ENCODE results near the gene LRRC8A. TPM values are rescaled to one million over a fixed set of nuclear protein-coding genes. Genes with fewer than 3 reads are reported as not detected.

The LRRC8A gene
- total and polyA plus RNA-seq, 2 of the 13 experiments (the other 11 are each of a cell fraction or from before 2014, with no cell fraction given), result 16.1 to 40.6 TPM

GRCh38 chr9:128881884-128882676, at the start of gene LRRC8A, which contains the start of gene KYAT1 (continued):
- TF ChIP-seq ZHX1 (CRISPR knock-in tag; IDR thresholded peaks at IDR 0.05; ENCODE audit: low read depth) (peak; percentile 73; the same call in 1 of the 2 replicates), PBX3 (CRISPR knock-in tag; IDR thresholded peaks at IDR 0.05; ENCODE audit: borderline replicate concordance) (no peak), MIER2 (CRISPR knock-in tag; IDR thresholded peaks at IDR 0.05) (no peak), ZFY (CRISPR knock-in tag; IDR thresholded peaks at IDR 0.05) (peak; percentile 66), SKI (IDR thresholded peaks at IDR 0.05; ENCODE audit: partially characterized antibody) (peak; percentile 51), ZSCAN9 (CRISPR knock-in tag; IDR thresholded peaks at IDR 0.05; ENCODE audit: borderline replicate concordance) (peak; percentile 71), YEATS4 (CRISPR knock-in tag; IDR thresholded peaks at IDR 0.05; ENCODE audit: borderline replicate concordance) (peak; percentile 83; the same call in 1 of the 2 replicates), POGK (CRISPR knock-in tag; conservative IDR thresholded peaks at IDR 0.05) (peak; percentile 72), ZNF17 (CRISPR knock-in tag; IDR thresholded peaks at IDR 0.05) (no peak), ATF2 (CRISPR knock-in tag; IDR thresholded peaks at IDR 0.05) (peak; percentile 97), ZBTB21 (CRISPR knock-in tag; IDR thresholded peaks at IDR 0.05) (no peak), KLF6 (CRISPR knock-in tag; IDR thresholded peaks at IDR 0.05) (peak; percentile 79), FOXP4 (CRISPR knock-in tag; IDR thresholded peaks at IDR 0.05) (peak; percentile 38; the same call in 1 of the 2 replicates), HNF4A (CRISPR knock-in tag; IDR thresholded peaks at IDR 0.05) (no peak), NR2F1 (CRISPR knock-in tag; IDR thresholded peaks at IDR 0.05) (no peak), ZNF460 (CRISPR knock-in tag; IDR thresholded peaks at IDR 0.05; ENCODE audit: borderline replicate concordance) (peak; percentile 32; the same call in 1 of the 2 replicates), KLF9 (CRISPR knock-in tag; IDR thresholded peaks at IDR 0.05; ENCODE audit: low read depth) (no peak), ZNF558 (CRISPR knock-in tag; IDR thresholded peaks at IDR 0.05; ENCODE audit: borderline replicate concordance) (no peak), SAP130 (CRISPR knock-in tag; IDR thresholded peaks at IDR 0.05; ENCODE audit: low read depth) (peak; percentile 94)
